ENCODE data around the gene CABLES1.

Gene CABLES1

GRCh38 chr18:23163786-23164533, 28.7 kb downstream of the CABLES1 start:
- Histone ChIP-seq H3K4me3 (replicated peaks; ENCODE audit: low read depth, low read length) (no peak overlapping the region), H3K27me3 (replicated peaks; ENCODE audit: control insufficient read depth, insufficient read depth, low read length) (no peaks in the 10 kb centered on the region), H3K36me3 (ENCODE audit: control insufficient read depth, insufficient read depth, low read length) (no peaks in the 10 kb centered on the region)
- DNase-seq (ENCODE audit: extremely low read depth, insufficient read length): no peak
- TF ChIP-seq CTCF (IDR thresholded peaks at IDR 0.05; ENCODE audit: insufficient read depth, low read length, poor library complexity, severe bottlenecking): no peak

- no peak for TF ChIP-seq CTCF (IDR thresholded peaks at IDR 0.05; ENCODE audit: insufficient read depth, low read length, poor library complexity, severe bottlenecking)
- Histone ChIP-seq H3K36me3 (ENCODE audit: control insufficient read depth, insufficient read depth, low read length) (no peaks in the 10 kb centered on the region), H3K27me3 (replicated peaks; ENCODE audit: control insufficient read depth, insufficient read depth, low read length) (no peaks in the 10 kb centered on the region), H3K4me3 (replicated peaks; ENCODE audit: low read depth, low read length) (no peak overlapping the region)
- DNase-seq (ENCODE audit: extremely low read depth, insufficient read length): no peak
Measured at GRCh38 chr18:23165271-23166068, 30.2 kb downstream of the CABLES1 start.

- H3K36me3 ChIP-seq (ENCODE audit: control insufficient read depth, insufficient read depth, low read length): no peaks in the 10 kb centered on the region; the same call in 1 of the 2 replicates
- TF ChIP-seq CTCF (IDR thresholded peaks at IDR 0.05; ENCODE audit: insufficient read depth, low read length, poor library complexity, severe bottlenecking): no peak
- H3K4me3 ChIP-seq (replicated peaks; ENCODE audit: low read depth, low read length): no peak overlapping the region
- no peaks in the 10 kb centered on the region for H3K27me3 ChIP-seq (replicated peaks; ENCODE audit: control insufficient read depth, insufficient read depth, low read length)
- no peak for DNase-seq (ENCODE audit: extremely low read depth, insufficient read length)
Measured at GRCh38 chr18:23166891-23167541, 31.7 kb downstream of the CABLES1 start.

GRCh38 chr18:23169673-23170044, 34.4 kb downstream of the CABLES1 start:
- H3K4me3 ChIP-seq (replicated peaks; ENCODE audit: low read depth, low read length): no peak overlapping the region
- H3K27me3 ChIP-seq (replicated peaks; ENCODE audit: control insufficient read depth, insufficient read depth, low read length): no peaks in the 10 kb centered on the region
- no peaks in the 10 kb centered on the region; the same call in 1 of the 2 replicates for H3K36me3 ChIP-seq (ENCODE audit: control insufficient read depth, insufficient read depth, low read length)
- no peak for DNase-seq (ENCODE audit: extremely low read depth, insufficient read length)
- no peak for TF ChIP-seq CTCF (IDR thresholded peaks at IDR 0.05; ENCODE audit: insufficient read depth, low read length, poor library complexity, severe bottlenecking)

GRCh38 chr18:23170137-23170536, 34.9 kb downstream of the CABLES1 start:
- Histone ChIP-seq H3K36me3 (ENCODE audit: control insufficient read depth, insufficient read depth, low read length) (no peaks in the 10 kb centered on the region; the same call in 1 of the 2 replicates), H3K4me3 (replicated peaks; ENCODE audit: low read depth, low read length) (no peak overlapping the region), H3K27me3 (replicated peaks; ENCODE audit: control insufficient read depth, insufficient read depth, low read length) (no peaks in the 10 kb centered on the region)
- no peak for TF ChIP-seq CTCF (IDR thresholded peaks at IDR 0.05; ENCODE audit: insufficient read depth, low read length, poor library complexity, severe bottlenecking)
- no peak for DNase-seq (ENCODE audit: extremely low read depth, insufficient read length)
